HCT116 (cell line): ENCODE results near the gene PPP1R13L. TPM values are rescaled to one million over a fixed set of nuclear protein-coding genes. Genes with fewer than 3 reads are reported as not detected.

ENCODE experiments used
- ATAC-seq: fragments of 200-7000 bp; cut with Tn5 transposase; 2 replicates; pipeline ENCODE4 v1.9.1; 2020; ENCODE audit warnings: mild to moderate bottlenecking, moderate library complexity
- BruUV-seq: library from RNA; stranded (reverse); fragments of 400-500 nt; replicated peaks from 2 replicates; lab custom pipeline; 2021; lab: Mats Ljungman, UMichigan
- CTCF ChIA-PET: fragments of 300-600 bp; sonication (Branson Sonifier 250); formaldehyde crosslinking; loops from one replicate; lab custom pipeline; 2021; ENCODE audit warnings: antibody characterized with exemption; lab: Charles Lee
- POLR2A ChIA-PET: fragments of 300-600, 350-600 bp; sonication (Branson Sonifier 250); formaldehyde crosslinking; loops from one replicate; lab custom pipeline; 2021; ENCODE audit warnings: antibody characterized with exemption; lab: Charles Lee
- RAD21 ChIA-PET, 2 experiments: fragments of 300-600 bp; sonication (Branson Sonifier 250); formaldehyde crosslinking; loops; one replicate each; lab custom pipeline; 2023; ENCODE audit warnings: low total read pairs in 2 of 2; ENCODE audit not compliant: uncharacterized antibody in 2 of 2, unreplicated experiment in 2 of 2, low non-redundant PET in 1 of 2; lab: Charles Lee
- DNase-seq: peaks from one replicate; pipeline ENCODE4 v3.0.0-alpha.2; 2010; ENCODE audit warnings: low read depth, low spot score
- H2AFZ ChIP-seq: fragments of 200-600 bp; shearing (Covaris generic), sonication (generic); 2 replicates; pipeline ENCODE4 v1.6.1; 2017; ENCODE audit warnings: low read depth, mixed run types, mixed read lengths, antibody characterized with exemption, low read length; ENCODE audit not compliant: poor library complexity, severe bottlenecking
- H3K27ac ChIP-seq: 2 replicates; pipeline ENCODE4 v1.5.1; 2012; ENCODE audit warnings: low read depth, low read length
- H3K27me3 ChIP-seq: fragments of 200-600 bp; sonication (generic); 2 replicates; pipeline ENCODE4 v1.6.1; 2016; ENCODE audit warnings: mixed run types, low read length, mixed read lengths; ENCODE audit not compliant: insufficient read depth
- H3K36me3 ChIP-seq, 2 experiments: fragments of 200-500 bp in 1 of 2; fragments of 200-600 bp in 1 of 2; sonication (Bioruptor generic) in 1 of 2; sonication (generic) in 1 of 2; 2 replicates each; pipeline versions ENCODE4 v1.5.1 to v1.6.1; 2014 to 2016; ENCODE audit warnings: low read length in 2 of 2, inconsistent platforms in 1 of 2, mixed read lengths in 1 of 2, mixed run types in 1 of 2; ENCODE audit not compliant: insufficient read depth in 2 of 2, control insufficient read depth in 1 of 2
- H3K4me1 ChIP-seq, 2 experiments: fragments of 200-600 bp in 1 of 2; sonication (generic) in 1 of 2; 2 replicates each; pipeline versions ENCODE4 v1.5.1 to v1.6.1; 2012 to 2017; ENCODE audit warnings: low read length in 2 of 2, inconsistent platforms in 1 of 2, mild to moderate bottlenecking in 1 of 2, mixed read lengths in 1 of 2, mixed run types in 1 of 2, moderate library complexity in 1 of 2; ENCODE audit not compliant: insufficient read depth in 2 of 2, control insufficient read depth in 1 of 2
- H3K4me2 ChIP-seq: fragments of 200-600 bp; sonication (generic); 2 replicates; pipeline ENCODE4 v1.6.1; 2017; ENCODE audit warnings: mixed run types, low read length, mixed read lengths
- H3K4me3 ChIP-seq, 2 experiments: fragments of 200-600 bp in 1 of 2; sonication (generic) in 1 of 2; replicated peaks in 1 of 2; 2 replicates each; pipeline ENCODE4 v1.5.1; 2011 to 2016; ENCODE audit warnings: low read length in 2 of 2, control low read depth in 1 of 2, low read depth in 1 of 2, mild to moderate bottlenecking in 1 of 2, mixed read lengths in 1 of 2, mixed run types in 1 of 2
- H3K79me2 ChIP-seq: fragments of 200-600 bp; sonication (generic); 2 replicates; pipeline ENCODE4 v1.6.1; 2017; ENCODE audit warnings: mild to moderate bottlenecking, mixed run types, low read length, moderate library complexity, mixed read lengths; ENCODE audit not compliant: insufficient read depth
- H3K9ac ChIP-seq: fragments of 200-600 bp; sonication (generic); 2 replicates; pipeline ENCODE4 v1.6.1; 2016; ENCODE audit warnings: low read length, mixed read lengths
- H3K9me2 ChIP-seq: fragments of 200-600 bp; sonication (generic), shearing (Covaris generic); 2 replicates; pipeline ENCODE4 v1.6.1; 2017; ENCODE audit warnings: mixed run types, mild to moderate bottlenecking, moderate library complexity; ENCODE audit not compliant: insufficient read depth
- H3K9me3 ChIP-seq, 2 experiments: fragments of 200-500 bp in 1 of 2; fragments of 200-600 bp in 1 of 2; sonication (Bioruptor generic) in 1 of 2; sonication (generic) in 1 of 2; 2 replicates each; pipeline ENCODE4 v1.6.1; 2014 to 2017; ENCODE audit warnings: low read length in 2 of 2, mixed read lengths in 2 of 2, inconsistent platforms in 1 of 2, low read depth in 1 of 2, mild to moderate bottlenecking in 1 of 2, mixed run types in 1 of 2, moderate library complexity in 1 of 2; ENCODE audit not compliant: control insufficient read depth in 1 of 2, insufficient read depth in 1 of 2
- H4K20me1 ChIP-seq: fragments of 200-600 bp; sonication (generic), shearing (Covaris generic); 2 replicates; pipeline ENCODE4 v1.6.1; 2017; ENCODE audit warnings: mixed run types, mild to moderate bottlenecking, moderate library complexity; ENCODE audit not compliant: insufficient read depth
- CBX3 ChIP-seq: IDR thresholded peaks from 2 replicates; pipeline ENCODE4 v1.6.1; 2012; ENCODE audit warnings: low read depth
- EGR1 ChIP-seq: IDR thresholded peaks from 2 replicates; pipeline ENCODE4 v1.6.1; 2012; ENCODE audit warnings: low read depth
- EZH2 ChIP-seq: fragments of 200-600 bp; sonication (generic); IDR thresholded peaks from 2 replicates; pipeline ENCODE4 v1.6.1; 2017; ENCODE audit warnings: antibody characterized with exemption, mixed run types
- EZH2phosphoT487 ChIP-seq: fragments of 200-600 bp; IDR thresholded peaks from 2 replicates; pipeline ENCODE4 v1.6.1; 2018; ENCODE audit warnings: antibody characterized with exemption, borderline replicate concordance
- FOSL1 ChIP-seq: IDR thresholded peaks from 2 replicates; pipeline ENCODE4 v1.6.1; 2012; ENCODE audit warnings: low read depth
- POLR2A ChIP-seq: IDR thresholded peaks from 2 replicates; pipeline ENCODE4 v1.7.0; 2011; ENCODE audit warnings: borderline replicate concordance; ENCODE audit not compliant: insufficient read depth, insufficient read length; ENCODE audit errors: extremely low read depth
- POLR2AphosphoS5 ChIP-seq: IDR thresholded peaks from 2 replicates; pipeline ENCODE4 v1.6.1; 2011; ENCODE audit warnings: mild to moderate bottlenecking, low read depth, low read length, moderate library complexity
- RAD21 ChIP-seq: IDR thresholded peaks from 2 replicates; pipeline ENCODE4 v1.6.1; 2012; ENCODE audit warnings: low read depth, mild to moderate bottlenecking
- SIN3A ChIP-seq: IDR thresholded peaks from 2 replicates; pipeline ENCODE4 v1.6.1; 2012; ENCODE audit warnings: low read depth
- SRF ChIP-seq: IDR thresholded peaks from 2 replicates; pipeline ENCODE4 v1.6.1; 2012; ENCODE audit warnings: low read depth
- YY1 ChIP-seq: IDR thresholded peaks from 2 replicates; pipeline ENCODE4 v1.6.1; 2011; ENCODE audit warnings: low read length, low read depth, moderate library complexity, mild to moderate bottlenecking; ENCODE audit not compliant: insufficient replicate concordance; ENCODE audit errors: extremely low read depth
- ZFX ChIP-seq: fragments of 450-650 bp; IDR thresholded peaks from 2 replicates; pipeline ENCODE4 v1.6.1; 2017
- ZNF274 ChIP-seq: fragments of 200-500 bp; sonication (Bioruptor generic); IDR thresholded peaks from 2 replicates; pipeline ENCODE4 v1.6.1; 2014; ENCODE audit warnings: mild to moderate bottlenecking, low read depth, low read length, inconsistent platforms
- intact Hi-C: fragments of 100-400 bp; cut with micrococcal nuclease; formaldehyde crosslinking; loops from 2 replicates; pipeline ENCODE4 v1.10.0; 2022
- total RNA-seq: library from RNA; stranded (reverse); gene quantifications from one replicate; pipeline ENCODE4 v1.2.1, GENCODE V29; 2021; ENCODE audit not compliant: unreplicated experiment
- TF ChIP-seq, protein P1 (sequence below): IDR thresholded peaks from 2 replicates; pipeline ENCODE4 v1.6.1; 2012
- TF ChIP-seq, protein P2 (sequence below), 3 experiments: fragments of 200-600 bp in 1 of 3; sonication (generic) in 1 of 3; IDR thresholded peaks in 2 of 3; conservative IDR thresholded peaks in 1 of 3; 2 replicates each; pipeline ENCODE4 v1.5.1; 2012 to 2017; ENCODE audit warnings: low read depth in 2 of 3, low read length in 2 of 3, antibody characterized with exemption in 1 of 3, borderline replicate concordance in 1 of 3, control low read depth in 1 of 3, mild to moderate bottlenecking in 1 of 3, mixed read lengths in 1 of 3, mixed run types in 1 of 3, moderate library complexity in 1 of 3; ENCODE audit not compliant: insufficient read depth in 1 of 3
- TF ChIP-seq, protein P3 (sequence below): IDR thresholded peaks from 2 replicates; pipeline ENCODE4 v1.6.1; 2012

Gene PPP1R13L
- total RNA-seq, 1 experiment from 2014 or later, result 89.1 TPM

DNA sequence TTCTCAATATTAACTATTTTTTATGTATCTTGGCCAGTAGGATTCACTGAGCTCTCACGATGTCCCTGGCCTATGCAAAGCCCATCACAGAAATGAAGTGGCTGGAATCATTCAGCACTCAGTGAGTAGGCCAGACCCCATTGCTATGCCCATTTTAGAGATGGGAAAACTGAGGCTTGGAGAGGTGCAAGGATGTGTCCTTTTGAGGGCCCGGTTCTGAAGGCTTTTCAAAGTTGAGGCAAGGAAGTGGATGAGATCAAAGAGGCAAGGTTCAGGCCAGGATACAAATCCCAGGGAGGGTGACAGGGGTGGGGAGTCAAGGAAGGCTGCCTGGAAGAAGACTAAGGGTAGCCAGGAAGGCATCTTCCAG is 37.5 kb upstream of the PPP1R13L start:
- intact Hi-C loops, result no loop called here
- H3K4me3 ChIP-seq, result no peak overlapping the region
- no peaks in the 10 kb centered on the region for H3K36me3 ChIP-seq
- ChIA-PET POLR2A (no interaction called here), CTCF (interaction anchor here (6.9 kb wide), 1 partner anchor 36 kb away, joined by 189 read pairs; no protein-coding TSS in a partner anchor), RAD21 (no interaction called here)
- peak overlapping the region; percentile 70 for H3K9ac ChIP-seq
- H2AFZ ChIP-seq, result no peak overlapping the region
- H3K27me3 ChIP-seq, result no peaks in the 10 kb centered on the region
- H3K27ac ChIP-seq, result peak overlapping the region; percentile 78
- peaks cover 25 to 53% of the 10 kb centered on the region in 2 experiments for H3K4me1 ChIP-seq
- H3K9me2 ChIP-seq, result no peaks in the 10 kb centered on the region
- DNase-seq (no peak), ATAC-seq (no peak)
- no peaks in the 10 kb centered on the region for H3K79me2 ChIP-seq
- no TSS peak for BruUV-seq
- peak overlapping the region; percentile 75 for H3K4me2 ChIP-seq
- TF ChIP-seq POLR2A (no peak), YY1 (no peak), ZFX (no peak), EGR1 (no peak), FOSL1 (no peak), CBX3 (0 out of 2 replicates have a peak, but pooled peaks have one; percentile 33), SIN3A (no peak), POLR2AphosphoS5 (no peak)
- TF ChIP-seq, protein P1, sequence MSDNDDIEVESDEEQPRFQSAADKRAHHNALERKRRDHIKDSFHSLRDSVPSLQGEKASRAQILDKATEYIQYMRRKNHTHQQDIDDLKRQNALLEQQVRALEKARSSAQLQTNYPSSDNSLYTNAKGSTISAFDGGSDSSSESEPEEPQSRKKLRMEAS, result 0 out of 2 replicates have a peak, but pooled peaks have one; percentile 18
- H3K9me3 ChIP-seq, result no peaks in the 10 kb centered on the region
- no peaks in the 10 kb centered on the region for H4K20me1 ChIP-seq

DNA sequence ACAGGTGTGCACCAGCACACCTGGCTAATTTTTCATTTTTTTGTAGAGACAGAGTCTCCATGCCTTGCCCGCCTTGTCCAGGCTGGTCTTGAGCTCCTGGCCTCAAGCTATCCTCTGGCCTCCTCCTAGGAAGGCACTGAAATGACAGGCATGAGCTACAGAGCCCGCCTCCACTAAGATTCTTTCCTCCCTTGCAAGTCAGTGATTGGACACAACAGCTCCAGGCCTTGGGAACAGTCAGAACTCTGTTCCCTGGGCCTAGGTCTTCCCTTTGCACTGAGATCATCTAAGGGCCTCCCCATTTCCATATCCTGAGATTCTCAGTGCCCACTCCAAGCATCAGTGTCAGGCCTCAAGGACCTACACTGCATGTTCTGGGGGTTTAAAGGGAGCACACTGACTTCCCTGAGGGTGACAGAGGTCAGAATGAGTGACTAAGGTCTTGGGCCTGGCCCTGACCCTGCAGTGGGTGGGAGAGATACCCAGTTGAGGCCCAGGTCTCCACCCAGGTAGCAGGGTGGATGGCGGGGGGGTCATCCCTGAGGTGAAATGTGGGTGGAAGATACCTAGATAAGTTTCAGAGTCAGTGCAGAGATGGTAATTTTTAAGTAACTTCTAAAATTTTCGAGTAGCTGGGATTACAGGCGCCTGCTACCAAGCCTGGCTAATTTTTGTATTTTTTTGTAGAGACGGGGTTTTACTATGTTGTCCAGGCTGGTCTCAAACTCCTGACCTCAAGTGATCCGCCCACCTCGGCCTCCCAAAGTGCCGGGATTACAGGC is 36.2 kb upstream of the PPP1R13L start:
- Histone ChIP-seq H3K9ac (peak overlapping the region; percentile 72), H2AFZ (no peak overlapping the region), H3K4me2 (peak overlapping the region; percentile 86), H3K9me2 (no peaks in the 10 kb centered on the region), H4K20me1 (no peaks in the 10 kb centered on the region), H3K9me3 (no peaks in the 10 kb centered on the region), H3K79me2 (no peaks in the 10 kb centered on the region), H3K4me3 (no peak overlapping the region), H3K27ac (peak overlapping the region; percentile 81), H3K27me3 (no peaks in the 10 kb centered on the region), H3K4me1 (peaks cover 25 to 50% of the 10 kb centered on the region in 2 experiments), H3K36me3 (no peaks in the 10 kb centered on the region)
- ATAC-seq, result peak; percentile 27; the same call in 1 of the 2 replicates
- intact Hi-C loops, result no loop called here
- RAD21 ChIA-PET, result interaction anchor here (1.0 to 2.5 kb wide), 3 partner anchors 36 to 38 kb away, joined by 6 to 40 read pairs (median 31); no protein-coding TSS in a partner anchor
- CTCF ChIA-PET, result interaction anchor here (0.6 to 6.9 kb wide), 8 partner anchors 10 to 118 kb away, joined by 3 to 189 read pairs (median 4); partner anchors contain the start of gene FOSB
- no TSS peak for BruUV-seq
- no peak for DNase-seq
- POLR2A ChIA-PET, result interaction anchor here (0.8 to 3.1 kb wide), 8 partner anchors 15 to 174 kb away, joined by 3 to 27 read pairs (median 4); partner anchors contain the start of genes ERCC1, FOSB and PPP1R13L
- TF ChIP-seq RAD21 (no peak), ZNF274 (no peak), EZH2 (no peak), SIN3A (no peak), ZFX (no peak), EZH2phosphoT487 (no peak), POLR2AphosphoS5 (no peak), POLR2A (no peak), CBX3 (no peak), SRF (no peak), YY1 (no peak)
- TF ChIP-seq, protein P2, sequence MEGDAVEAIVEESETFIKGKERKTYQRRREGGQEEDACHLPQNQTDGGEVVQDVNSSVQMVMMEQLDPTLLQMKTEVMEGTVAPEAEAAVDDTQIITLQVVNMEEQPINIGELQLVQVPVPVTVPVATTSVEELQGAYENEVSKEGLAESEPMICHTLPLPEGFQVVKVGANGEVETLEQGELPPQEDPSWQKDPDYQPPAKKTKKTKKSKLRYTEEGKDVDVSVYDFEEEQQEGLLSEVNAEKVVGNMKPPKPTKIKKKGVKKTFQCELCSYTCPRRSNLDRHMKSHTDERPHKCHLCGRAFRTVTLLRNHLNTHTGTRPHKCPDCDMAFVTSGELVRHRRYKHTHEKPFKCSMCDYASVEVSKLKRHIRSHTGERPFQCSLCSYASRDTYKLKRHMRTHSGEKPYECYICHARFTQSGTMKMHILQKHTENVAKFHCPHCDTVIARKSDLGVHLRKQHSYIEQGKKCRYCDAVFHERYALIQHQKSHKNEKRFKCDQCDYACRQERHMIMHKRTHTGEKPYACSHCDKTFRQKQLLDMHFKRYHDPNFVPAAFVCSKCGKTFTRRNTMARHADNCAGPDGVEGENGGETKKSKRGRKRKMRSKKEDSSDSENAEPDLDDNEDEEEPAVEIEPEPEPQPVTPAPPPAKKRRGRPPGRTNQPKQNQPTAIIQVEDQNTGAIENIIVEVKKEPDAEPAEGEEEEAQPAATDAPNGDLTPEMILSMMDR (IDR thresholded peaks at IDR 0.05 in 2 of 3, conservative IDR thresholded peaks at IDR 0.05 in 1 of 3; ENCODE audit: borderline replicate concordance in 1 of 3, insufficient read depth in 1 of 3, low read depth in 2 of 3, low read length in 2 of 3), result no peak
- TF ChIP-seq, protein P3, sequence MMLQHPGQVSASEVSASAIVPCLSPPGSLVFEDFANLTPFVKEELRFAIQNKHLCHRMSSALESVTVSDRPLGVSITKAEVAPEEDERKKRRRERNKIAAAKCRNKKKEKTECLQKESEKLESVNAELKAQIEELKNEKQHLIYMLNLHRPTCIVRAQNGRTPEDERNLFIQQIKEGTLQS, result no peak
- TF ChIP-seq, protein P1, result no peak
